Regular cardiac myocyte (primary cell): ENCODE measurements around the gene DSTN. TPM values are rescaled to one million over a fixed set of nuclear protein-coding genes. Genes with fewer than 3 reads are reported as not detected.

Experiments
- total RNA-seq: library from RNA; depleted of rRNA; stranded (reverse); fragments of >200 nt; gene quantifications from 2 replicates; pipeline ENCODE4 v1.2.3, GENCODE V29; 2014

DSTN gene
- 368 and 460 TPM in 2 replicates for total RNA-seq

DNA sequence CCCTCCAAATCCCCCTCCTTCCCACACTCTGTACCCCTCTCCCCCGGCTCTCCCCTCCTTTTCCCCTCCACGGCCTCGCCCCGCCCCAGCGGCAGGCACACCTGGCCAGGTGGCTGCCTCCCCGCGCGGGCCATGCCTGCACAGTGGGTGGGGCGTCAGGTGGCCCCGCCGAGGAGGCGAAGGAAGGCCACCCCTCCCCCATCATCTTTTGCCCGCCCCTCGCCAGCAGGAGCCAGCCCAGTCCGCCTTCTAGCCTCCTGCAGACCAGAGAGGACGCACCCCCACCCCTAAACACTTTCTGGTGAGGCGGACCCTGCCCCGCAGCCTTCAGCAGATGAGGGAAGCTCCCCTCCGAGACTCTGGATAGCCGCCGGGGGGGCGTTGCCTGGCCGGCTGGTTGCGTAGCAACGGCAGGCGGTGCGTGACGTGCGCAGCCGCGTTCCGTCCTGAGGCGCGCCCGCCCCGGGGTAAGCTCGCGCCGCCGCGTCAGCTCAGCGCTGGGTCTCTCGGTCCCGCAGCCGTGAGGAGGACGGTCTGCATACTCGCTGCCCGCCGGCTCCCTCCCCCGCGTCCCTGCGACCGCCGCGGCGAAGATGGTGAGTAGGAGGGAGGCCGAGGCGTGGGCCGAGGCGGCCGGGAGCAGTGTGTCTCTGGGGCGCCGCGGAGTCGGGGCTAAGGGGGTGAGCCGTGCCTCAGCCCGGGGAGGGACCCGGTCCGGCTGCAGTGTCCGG is at the start of gene DSTN:
TSS of gene DSTN (plus strand) at position 460 of the 731 bp plus-strand sequence. CDS start at position 594, 134 bp downstream.

DNA sequence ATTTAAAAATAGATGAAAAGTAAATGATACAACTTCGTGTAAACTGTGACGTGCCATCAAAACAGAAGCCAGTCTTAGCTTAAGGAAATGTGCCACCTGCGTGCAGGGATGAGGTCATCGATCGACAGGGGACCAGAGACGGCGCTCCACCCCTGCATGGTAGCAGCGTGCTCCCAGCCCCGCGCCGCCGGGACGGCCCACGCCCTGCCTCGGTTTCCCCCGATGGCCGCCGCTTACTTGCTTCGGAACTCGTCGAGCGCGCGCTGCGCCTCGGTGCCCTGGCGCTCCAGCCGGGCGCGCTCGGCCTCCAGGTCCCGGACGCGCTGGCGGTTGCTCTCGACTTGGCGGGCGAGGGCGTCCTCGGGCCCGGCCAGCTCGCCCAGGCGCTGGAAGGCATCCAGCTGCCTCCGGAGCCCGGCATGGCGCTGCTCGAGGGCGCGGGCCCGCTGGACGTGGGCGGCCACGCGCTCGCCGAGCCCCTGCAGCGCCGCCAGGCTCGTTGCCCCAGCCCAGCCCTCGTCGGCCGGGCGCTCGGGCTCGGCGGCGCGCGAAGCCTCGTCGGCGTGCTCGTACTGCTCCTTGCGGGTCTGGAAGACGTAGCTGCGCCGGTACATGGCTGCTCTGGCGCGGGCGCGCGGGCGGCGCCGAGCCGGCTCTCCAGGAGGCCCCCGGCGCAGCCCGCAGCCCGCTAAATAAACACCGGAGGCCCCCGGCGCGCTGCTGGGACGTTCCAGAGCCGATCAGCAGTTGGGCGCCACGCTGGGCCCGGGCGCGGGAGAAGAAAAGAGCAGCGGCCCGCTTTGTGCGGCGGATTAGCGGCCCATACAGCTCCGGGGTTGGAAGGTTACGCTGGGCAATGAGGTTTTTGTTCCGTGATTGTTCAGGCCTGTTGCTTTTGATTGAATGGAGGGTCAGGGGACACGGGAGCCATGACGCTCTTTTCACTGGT is 38.9 kb upstream of the DSTN start, which contains the start of gene BFSP1:
TSS of gene BFSP1 (minus strand) at position 664 of the 949 bp plus-strand sequence. CDS start at position 614, 50 bp downstream.

Other genes with a start within 250 kb of the DSTN start
- gene BFSP1, start 38.7 kb upstream of the DSTN start, total RNA-seq, result 1.9 and 2.8 TPM in 2 replicates
- 209 and 235 TPM in 2 replicates for gene RRBP1, start 112.2 kb downstream of the DSTN start, total RNA-seq
- gene BANF2, start 129.9 kb downstream of the DSTN start, total RNA-seq, result not detected in 2 replicates